GM19328 (cell line): ENCODE data around the gene PSMB9.

Experiments
- ATAC-seq: cut with Tn5 transposase; IDR thresholded peaks from one replicate; pipeline ENCODE4 v1.9.1; 2021; ENCODE audit warnings: mild to moderate bottlenecking, moderate library complexity; ENCODE audit not compliant: unreplicated experiment

PSMB9 gene

GRCh38 chr6:32838114-32838958, 15.7 kb upstream of the PSMB9 start, which contains the start of gene TAP2:
TAP2 (minus strand) TSS chr6:32838739; CDS start chr6:32838233, 506 bp downstream.
- peak; percentile 69 for ATAC-seq

- ATAC-seq, result no peak
Observed at GRCh38 chr6:32839356-32839755, 14.6 kb upstream of the PSMB9 start.

- ATAC-seq, result no peak
Observed at GRCh38 chr6:32840604-32841246, 13.3 kb upstream of the PSMB9 start.

- no peak for ATAC-seq
Observed at GRCh38 chr6:32842021-32842650, 11.9 kb upstream of the PSMB9 start.

- no peak for ATAC-seq
Observed at GRCh38 chr6:32842690-32843089, 11.3 kb upstream of the PSMB9 start.

- no peak for ATAC-seq
Observed at GRCh38 chr6:32843331-32843978, 10.5 kb upstream of the PSMB9 start.

- ATAC-seq, result peak; percentile 68
Observed at GRCh38 chr6:32843979-32844838, 9.8 kb upstream of the PSMB9 start, which contains the start of gene PSMB8. PSMB8 (minus strand) TSS chr6:32844047; CDS start chr6:32843996, 51 bp downstream.

GRCh38 chr6:32844839-32845383, 9.1 kb upstream of the PSMB9 start:
- ATAC-seq, result no peak

GRCh38 chr6:32845384-32845884, 8.6 kb upstream of the PSMB9 start:
- no peak for ATAC-seq

GRCh38 chr6:32847004-32847403, 7.0 kb upstream of the PSMB9 start:
- ATAC-seq, result no peak

- no peak for ATAC-seq
Observed at GRCh38 chr6:32847795-32848194, 6.2 kb upstream of the PSMB9 start.

GRCh38 chr6:32849126-32849525, 4.9 kb upstream of the PSMB9 start:
- no peak for ATAC-seq

- no peak for ATAC-seq
Observed at GRCh38 chr6:32851025-32851424, 3.0 kb upstream of the PSMB9 start.

GRCh38 chr6:32852018-32852843, 1.8 kb upstream of the PSMB9 start:
- no peak for ATAC-seq

- no peak for ATAC-seq
Observed at GRCh38 chr6:32852844-32853540, 1.0 kb upstream of the PSMB9 start.

GRCh38 chr6:32854376-32855178, 585 bp downstream of the PSMB9 start:
- ATAC-seq, result no peak

GRCh38 chr6:32855467-32856174, 1.6 kb downstream of the PSMB9 start:
- no peak for ATAC-seq
